Esophagus muscularis mucosa (tissue), 4 donors: ENCODE results near the gene LEKR1.

Experiments used
- CTCF ChIP-seq, 3 experiments: fragments of 200-600 bp in 2 of 3; fragments of 450-650 bp in 1 of 3; sonication (generic) in 2 of 3; IDR thresholded peaks; one replicate each; pipeline ENCODE4 v1.5.1; 2017 to 2019; ENCODE audit warnings: antibody characterized with exemption in 3 of 3, mild to moderate bottlenecking in 2 of 3, moderate library complexity in 1 of 3
- EP300 ChIP-seq: sonication (generic); formaldehyde crosslinking; IDR thresholded peaks from one replicate; pipeline ENCODE4 v1.6.1; 2017; ENCODE audit warnings: antibody characterized with exemption
- POLR2A ChIP-seq: fragments of 450-650 bp; IDR thresholded peaks from one replicate; pipeline ENCODE4 v1.6.1; 2017; ENCODE audit warnings: antibody characterized with exemption, moderate library complexity, mild to moderate bottlenecking, low read depth
- POLR2AphosphoS5 ChIP-seq, 2 donors: sonication (generic); formaldehyde crosslinking; IDR thresholded peaks; one replicate each; pipeline ENCODE4 v1.6.1; 2017; ENCODE audit warnings: antibody characterized with exemption in 2 of 2

- TF ChIP-seq CTCF (IDR thresholded peaks at IDR 0.05), result no peak
- no peak for TF ChIP-seq POLR2A
- TF ChIP-seq POLR2AphosphoS5 (IDR thresholded peaks at IDR 0.05), result no peak
- TF ChIP-seq EP300, result no peak
Observed at GRCh38 chr3:157074490-157074889, 248.3 kb downstream of the LEKR1 start.
